GM12801 (cell line): ENCODE data around the gene MAP2.

Experiments
- TF ChIP-seq, protein P1 (sequence below): IDR thresholded peaks from one replicate; pipeline ENCODE4 v1.5.1; 2011; ENCODE audit warnings: control low read depth; ENCODE audit not compliant: insufficient read length; ENCODE audit errors: extremely low read depth

MAP2 gene

DNA sequence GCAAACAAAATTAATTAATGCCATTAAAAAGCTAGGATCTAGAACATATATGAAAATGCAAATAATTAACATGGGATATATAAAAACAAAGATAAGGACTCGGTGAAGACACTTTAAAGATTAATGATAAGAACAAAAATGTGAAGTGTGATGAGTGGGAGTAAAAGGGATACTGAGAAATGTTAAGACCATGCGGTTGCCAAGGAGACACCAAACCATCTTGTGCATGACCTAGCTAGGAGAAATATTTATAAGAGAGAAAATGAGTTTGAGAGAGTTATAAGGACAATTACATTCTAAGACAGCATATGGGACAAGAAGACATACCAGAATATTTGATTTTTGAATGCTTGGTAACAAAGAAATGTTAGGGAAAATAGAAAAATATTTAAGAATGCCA, 25.4 kb upstream of the MAP2 start:
- TF ChIP-seq, protein P1, sequence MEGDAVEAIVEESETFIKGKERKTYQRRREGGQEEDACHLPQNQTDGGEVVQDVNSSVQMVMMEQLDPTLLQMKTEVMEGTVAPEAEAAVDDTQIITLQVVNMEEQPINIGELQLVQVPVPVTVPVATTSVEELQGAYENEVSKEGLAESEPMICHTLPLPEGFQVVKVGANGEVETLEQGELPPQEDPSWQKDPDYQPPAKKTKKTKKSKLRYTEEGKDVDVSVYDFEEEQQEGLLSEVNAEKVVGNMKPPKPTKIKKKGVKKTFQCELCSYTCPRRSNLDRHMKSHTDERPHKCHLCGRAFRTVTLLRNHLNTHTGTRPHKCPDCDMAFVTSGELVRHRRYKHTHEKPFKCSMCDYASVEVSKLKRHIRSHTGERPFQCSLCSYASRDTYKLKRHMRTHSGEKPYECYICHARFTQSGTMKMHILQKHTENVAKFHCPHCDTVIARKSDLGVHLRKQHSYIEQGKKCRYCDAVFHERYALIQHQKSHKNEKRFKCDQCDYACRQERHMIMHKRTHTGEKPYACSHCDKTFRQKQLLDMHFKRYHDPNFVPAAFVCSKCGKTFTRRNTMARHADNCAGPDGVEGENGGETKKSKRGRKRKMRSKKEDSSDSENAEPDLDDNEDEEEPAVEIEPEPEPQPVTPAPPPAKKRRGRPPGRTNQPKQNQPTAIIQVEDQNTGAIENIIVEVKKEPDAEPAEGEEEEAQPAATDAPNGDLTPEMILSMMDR = no peak

DNA sequence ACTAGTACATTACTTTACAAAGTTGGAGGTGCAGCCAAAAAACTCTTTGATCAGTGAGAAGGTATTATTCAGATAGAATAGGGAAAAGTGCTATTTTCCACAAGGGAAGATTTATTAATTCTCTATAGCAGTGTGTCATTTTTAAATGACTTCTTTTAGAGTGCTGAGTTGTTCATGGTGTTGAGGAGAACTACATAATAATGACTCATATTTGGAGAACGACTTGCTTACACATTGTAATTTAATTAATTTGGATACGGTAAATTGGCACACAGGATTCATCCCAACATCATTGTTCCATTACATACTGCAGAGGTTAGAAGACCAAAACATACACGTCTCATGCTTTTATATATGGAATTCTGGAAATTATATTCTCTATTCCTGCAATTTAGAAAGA, 22.1 kb upstream of the MAP2 start:
- TF ChIP-seq, protein P1 = no peak

DNA sequence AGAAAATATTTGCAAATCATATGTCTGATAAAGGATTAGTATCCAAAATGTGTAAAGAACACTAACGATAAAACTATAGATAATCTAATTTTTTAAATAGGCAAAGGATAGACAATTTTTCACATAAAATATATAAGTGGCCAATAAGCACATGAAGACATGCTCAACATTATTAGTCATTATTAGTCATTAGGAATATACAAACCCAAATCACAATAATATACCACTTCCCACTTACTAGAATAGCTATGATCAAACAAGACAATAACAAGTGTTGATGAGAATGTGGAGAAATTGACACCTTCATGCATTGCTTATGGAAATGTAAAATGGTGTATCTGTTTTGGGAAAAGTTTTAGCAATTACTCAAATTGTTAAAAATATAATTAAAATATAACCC, 12.6 kb upstream of the MAP2 start:
- TF ChIP-seq, protein P1 = no peak

DNA sequence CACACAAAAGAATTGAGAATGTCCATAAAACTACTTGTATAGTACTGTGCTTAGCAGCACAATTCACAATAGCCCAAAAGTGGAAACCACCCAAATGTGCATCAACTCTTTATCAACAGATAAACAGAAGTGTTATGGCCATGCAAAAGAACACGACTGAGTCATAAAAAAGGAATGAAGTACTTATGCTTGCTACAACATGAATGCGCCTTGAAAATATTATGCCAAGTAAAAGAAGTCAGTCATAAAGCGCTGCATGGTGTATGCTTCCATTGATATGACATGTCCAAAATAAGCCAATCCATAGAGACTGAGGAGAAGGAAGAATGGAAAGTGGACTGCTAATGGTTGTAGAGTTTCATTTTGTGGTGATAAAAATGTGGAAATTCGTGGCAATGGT, 12.1 kb upstream of the MAP2 start:
- TF ChIP-seq, protein P1 = no peak

DNA sequence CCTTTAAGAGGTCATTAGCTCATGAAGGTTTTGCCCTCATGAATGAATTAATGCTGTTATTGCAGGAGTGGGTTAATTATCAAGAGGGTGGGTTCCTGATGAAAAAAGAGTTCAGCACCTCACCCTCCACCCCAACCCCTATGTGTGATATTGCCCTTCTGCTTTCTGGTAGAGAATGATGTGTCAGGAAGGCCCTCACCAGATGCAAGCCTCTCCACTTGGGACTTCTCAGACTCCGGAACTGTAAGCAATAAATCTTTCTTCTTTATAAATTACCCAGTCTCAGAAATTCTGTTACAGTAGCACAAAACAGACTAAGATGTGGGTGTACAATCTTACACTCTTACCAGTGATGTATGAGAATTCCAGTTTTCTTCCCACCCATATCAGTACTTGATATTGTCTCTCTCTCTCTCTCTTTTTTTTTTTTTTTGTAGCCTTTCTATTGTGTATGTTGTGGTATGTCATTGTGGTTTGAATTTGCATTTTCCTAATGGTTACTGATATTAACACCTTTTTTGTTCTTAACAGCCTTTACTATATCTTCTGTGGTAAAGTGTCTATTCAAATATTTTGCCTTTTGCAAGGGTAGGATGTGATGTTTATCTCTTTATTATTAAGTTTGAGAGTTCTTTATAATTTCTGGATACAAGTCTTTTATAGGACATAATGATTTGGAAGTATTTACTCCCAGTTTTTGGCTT, 10.4 kb upstream of the MAP2 start:
- TF ChIP-seq, protein P1 = no peak

DNA sequence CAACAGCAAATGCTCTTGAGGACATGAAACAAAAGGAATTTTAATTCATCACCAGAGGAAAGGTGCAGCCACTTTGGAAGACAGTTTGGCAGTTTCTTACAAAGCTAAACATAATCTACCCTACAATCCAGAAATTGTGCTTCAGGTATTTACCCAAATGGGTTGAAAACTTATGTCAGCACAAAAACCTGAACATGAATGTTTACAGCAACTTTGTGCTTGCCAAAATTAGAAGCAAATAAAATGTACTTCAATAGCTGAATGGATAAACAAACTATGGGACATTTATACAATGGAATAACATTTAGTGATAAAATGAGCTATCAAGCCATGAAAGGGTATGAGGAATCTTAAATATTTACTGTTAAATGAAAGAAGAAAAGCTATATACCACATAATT, 6.9 kb upstream of the MAP2 start:
- TF ChIP-seq, protein P1 = no peak

DNA sequence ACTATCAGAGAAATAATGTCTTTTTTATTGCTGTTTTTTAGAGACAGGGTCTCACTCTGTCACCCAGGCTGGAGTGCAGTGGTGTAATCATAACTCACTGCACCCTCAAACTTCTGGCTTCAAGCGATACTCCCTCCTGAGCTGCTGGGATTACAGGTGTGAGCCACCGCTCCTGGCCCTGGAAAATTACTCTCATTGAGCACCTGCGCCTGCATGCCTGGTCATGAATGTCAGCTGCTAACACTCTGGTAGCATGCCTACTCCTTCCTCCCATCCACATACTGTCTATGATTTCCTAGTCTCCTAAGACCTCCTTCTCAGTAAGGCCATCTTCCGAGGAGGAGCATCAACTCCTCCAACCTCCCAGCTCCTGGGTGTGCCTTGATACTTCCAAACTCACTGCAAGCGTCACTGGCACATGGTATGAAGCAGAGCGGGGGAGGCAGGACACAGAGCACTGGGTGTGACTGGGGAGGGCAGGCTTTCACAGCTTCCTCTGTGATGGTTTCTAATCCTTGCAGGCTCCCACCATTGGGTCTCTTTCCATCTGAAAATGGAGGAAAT, 1.6 kb upstream of the MAP2 start:
- TF ChIP-seq, protein P1 = no peak
